ENCODE data around the gene LPAR3.

LPAR3 gene

GRCh38 chr1:84810343-84810742 is 82.7 kb downstream of the LPAR3 start:
- H3K4me2 ChIP-seq (ENCODE audit: low read depth, low read length, poor library complexity, severe bottlenecking): no peak overlapping the region
- no peak overlapping the region for H2AFZ ChIP-seq (ENCODE audit: low read depth, low read length, severe bottlenecking)
- no peaks in the 10 kb centered on the region for H4K20me1 ChIP-seq (ENCODE audit: low read depth, low read length)
- no peak overlapping the region for H3K9ac ChIP-seq (ENCODE audit: low read length)
- H3K27ac ChIP-seq (ENCODE audit: low read depth, low read length): no peak overlapping the region
- TF ChIP-seq, protein P1, sequence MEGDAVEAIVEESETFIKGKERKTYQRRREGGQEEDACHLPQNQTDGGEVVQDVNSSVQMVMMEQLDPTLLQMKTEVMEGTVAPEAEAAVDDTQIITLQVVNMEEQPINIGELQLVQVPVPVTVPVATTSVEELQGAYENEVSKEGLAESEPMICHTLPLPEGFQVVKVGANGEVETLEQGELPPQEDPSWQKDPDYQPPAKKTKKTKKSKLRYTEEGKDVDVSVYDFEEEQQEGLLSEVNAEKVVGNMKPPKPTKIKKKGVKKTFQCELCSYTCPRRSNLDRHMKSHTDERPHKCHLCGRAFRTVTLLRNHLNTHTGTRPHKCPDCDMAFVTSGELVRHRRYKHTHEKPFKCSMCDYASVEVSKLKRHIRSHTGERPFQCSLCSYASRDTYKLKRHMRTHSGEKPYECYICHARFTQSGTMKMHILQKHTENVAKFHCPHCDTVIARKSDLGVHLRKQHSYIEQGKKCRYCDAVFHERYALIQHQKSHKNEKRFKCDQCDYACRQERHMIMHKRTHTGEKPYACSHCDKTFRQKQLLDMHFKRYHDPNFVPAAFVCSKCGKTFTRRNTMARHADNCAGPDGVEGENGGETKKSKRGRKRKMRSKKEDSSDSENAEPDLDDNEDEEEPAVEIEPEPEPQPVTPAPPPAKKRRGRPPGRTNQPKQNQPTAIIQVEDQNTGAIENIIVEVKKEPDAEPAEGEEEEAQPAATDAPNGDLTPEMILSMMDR (IDR thresholded peaks at IDR 0.05; ENCODE audit: insufficient read depth, low read length, poor library complexity, severe bottlenecking): no peak
- TF ChIP-seq EZH2phosphoT487 (conservative IDR thresholded peaks at IDR 0.05; ENCODE audit: low read length): no peak
- H3K79me2 ChIP-seq (ENCODE audit: insufficient read depth, low read length): no peaks in the 10 kb centered on the region
- H3K9me2 ChIP-seq (replicated peaks; ENCODE audit: insufficient read depth, low read length): no peaks in the 10 kb centered on the region
- H3K4me3 ChIP-seq (ENCODE audit: insufficient read depth, low read length, poor library complexity, severe bottlenecking): no peak overlapping the region
- H3F3A ChIP-seq (ENCODE audit: insufficient read depth): no peaks in the 10 kb centered on the region
- H3K36me3 ChIP-seq (ENCODE audit: low read length): no peaks in the 10 kb centered on the region
- no peaks in the 10 kb centered on the region for H3K9me3 ChIP-seq (ENCODE audit: insufficient read depth, low read length)
- H3K27me3 ChIP-seq (ENCODE audit: low read length): no peaks in the 10 kb centered on the region

GRCh38 chr1:84809023-84809422 is 84.0 kb downstream of the LPAR3 start:
- Histone ChIP-seq H3K4me3 (ENCODE audit: insufficient read depth, low read length, poor library complexity, severe bottlenecking) (no peak overlapping the region), H3K9ac (ENCODE audit: low read length) (no peak overlapping the region), H3K4me2 (ENCODE audit: low read depth, low read length, poor library complexity, severe bottlenecking) (no peak overlapping the region), H3F3A (ENCODE audit: insufficient read depth) (no peaks in the 10 kb centered on the region), H4K20me1 (ENCODE audit: low read depth, low read length) (no peaks in the 10 kb centered on the region), H3K79me2 (ENCODE audit: insufficient read depth, low read length) (no peaks in the 10 kb centered on the region), H3K36me3 (ENCODE audit: low read length) (no peaks in the 10 kb centered on the region), H3K9me3 (ENCODE audit: insufficient read depth, low read length) (no peaks in the 10 kb centered on the region), H3K27me3 (ENCODE audit: low read length) (no peaks in the 10 kb centered on the region), H3K27ac (ENCODE audit: low read depth, low read length) (no peak overlapping the region), H2AFZ (ENCODE audit: low read depth, low read length, severe bottlenecking) (no peak overlapping the region), H3K9me2 (replicated peaks; ENCODE audit: insufficient read depth, low read length) (no peaks in the 10 kb centered on the region)
- no peak for TF ChIP-seq EZH2phosphoT487 (conservative IDR thresholded peaks at IDR 0.05; ENCODE audit: low read length)
- TF ChIP-seq, protein P1 (IDR thresholded peaks at IDR 0.05; ENCODE audit: insufficient read depth, low read length, poor library complexity, severe bottlenecking): no peak

DNA sequence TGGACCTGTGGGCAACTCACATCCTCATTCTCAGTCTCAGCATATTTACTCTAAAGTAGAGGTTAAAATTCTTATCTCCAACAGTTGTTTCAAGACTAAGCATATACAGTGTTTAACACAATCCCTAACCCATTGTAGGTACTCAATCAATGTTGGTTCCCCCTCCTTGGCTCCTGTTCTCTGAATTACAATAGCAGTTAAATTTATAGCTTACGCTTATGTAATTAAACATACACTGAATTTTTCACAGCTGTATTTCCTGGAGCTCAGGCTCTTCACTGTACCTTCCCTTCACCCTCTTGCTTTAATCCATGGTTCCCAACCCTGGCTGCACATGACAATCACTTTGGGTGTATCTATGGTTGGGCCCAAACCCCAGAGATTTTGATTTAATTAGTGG is 89.4 kb downstream of the LPAR3 start:
- no peaks in the 10 kb centered on the region for H3K9me3 ChIP-seq (ENCODE audit: insufficient read depth, low read length)
- TF ChIP-seq EZH2phosphoT487 (conservative IDR thresholded peaks at IDR 0.05; ENCODE audit: low read length): no peak
- TF ChIP-seq, protein P1 (IDR thresholded peaks at IDR 0.05; ENCODE audit: insufficient read depth, low read length, poor library complexity, severe bottlenecking): no peak
- no peak overlapping the region for H3K9ac ChIP-seq (ENCODE audit: low read length)
- no peaks in the 10 kb centered on the region for H4K20me1 ChIP-seq (ENCODE audit: low read depth, low read length)
- no peak overlapping the region for H2AFZ ChIP-seq (ENCODE audit: low read depth, low read length, severe bottlenecking)
- no peaks in the 10 kb centered on the region for H3K36me3 ChIP-seq (ENCODE audit: low read length)
- H3K79me2 ChIP-seq (ENCODE audit: insufficient read depth, low read length): no peaks in the 10 kb centered on the region
- no peak overlapping the region for H3K4me3 ChIP-seq (ENCODE audit: insufficient read depth, low read length, poor library complexity, severe bottlenecking)
- no peaks in the 10 kb centered on the region for H3K9me2 ChIP-seq (replicated peaks; ENCODE audit: insufficient read depth, low read length)
- no peaks in the 10 kb centered on the region for H3K27me3 ChIP-seq (ENCODE audit: low read length)
- no peaks in the 10 kb centered on the region for H3F3A ChIP-seq (ENCODE audit: insufficient read depth)
- no peak overlapping the region for H3K27ac ChIP-seq (ENCODE audit: low read depth, low read length)
- no peak overlapping the region for H3K4me2 ChIP-seq (ENCODE audit: low read depth, low read length, poor library complexity, severe bottlenecking)

Data from SU-DHL-6 (cell line).